HG02798 (cell line): ENCODE data around the gene RSU1.

Experiments used
- ATAC-seq: cut with Tn5 transposase; IDR thresholded peaks from one replicate; pipeline ENCODE4 v1.9.1; 2021; ENCODE audit warnings: mild to moderate bottlenecking; ENCODE audit not compliant: unreplicated experiment, poor library complexity

RSU1 gene

DNA sequence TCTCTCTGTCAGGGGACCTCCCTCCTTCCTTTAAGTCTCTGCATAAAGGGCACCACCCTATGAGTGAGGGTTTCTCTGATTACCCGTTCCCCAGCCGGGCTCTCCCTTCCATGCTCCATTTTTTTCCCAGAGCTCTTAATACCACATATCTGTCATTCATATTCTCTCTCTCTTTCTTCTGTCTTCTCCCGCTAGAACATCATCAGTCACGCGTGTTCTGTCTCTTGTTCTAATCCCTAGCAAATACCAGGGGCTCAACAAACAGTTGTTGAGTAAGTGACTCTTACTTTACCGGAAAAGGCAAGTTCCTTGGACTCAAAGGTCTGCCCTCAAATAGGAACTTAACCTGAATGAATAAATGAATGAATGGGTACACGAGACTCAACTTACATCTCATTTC lies 68.5 kb downstream of the RSU1 start:
- ATAC-seq = no peak

DNA sequence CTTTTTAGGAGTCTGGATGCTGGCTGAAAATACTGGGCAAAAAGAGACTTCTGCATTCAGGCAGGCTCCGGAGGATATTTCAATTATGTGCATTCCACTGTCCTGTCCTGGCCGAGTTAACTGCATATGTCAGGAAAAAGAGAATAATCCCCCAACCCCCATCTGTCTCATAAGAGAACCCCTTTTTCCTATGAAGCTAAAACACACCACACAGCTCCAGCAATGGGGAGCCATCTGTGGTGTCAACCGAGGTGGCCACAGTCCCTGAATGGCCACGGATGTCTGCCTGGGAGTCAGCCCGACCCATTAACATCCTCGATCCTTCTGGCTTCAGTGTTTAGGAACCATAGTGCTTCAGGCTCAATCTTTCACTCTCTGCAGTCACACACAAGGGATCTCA lies 70.4 kb downstream of the RSU1 start:
- ATAC-seq = no peak

DNA sequence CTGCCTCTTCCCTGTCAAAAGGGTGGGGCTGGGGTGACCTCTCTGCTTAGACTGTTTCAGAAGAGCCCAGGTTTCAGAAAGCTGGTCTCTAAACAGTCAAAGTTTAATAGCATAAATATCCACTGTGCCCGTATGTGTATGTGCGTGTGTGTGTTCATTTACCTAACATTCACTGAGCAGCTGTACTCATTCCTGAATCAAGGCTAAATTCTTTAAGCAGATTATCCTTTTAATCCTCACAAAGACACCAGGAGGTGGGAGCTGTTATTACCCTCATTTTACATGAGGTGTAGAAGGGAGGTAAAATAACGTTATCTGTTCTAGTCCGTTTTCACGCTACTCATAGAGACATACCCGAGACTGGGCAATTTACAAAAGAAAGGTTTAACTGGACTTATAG lies 72.2 kb downstream of the RSU1 start:
- no peak for ATAC-seq

DNA sequence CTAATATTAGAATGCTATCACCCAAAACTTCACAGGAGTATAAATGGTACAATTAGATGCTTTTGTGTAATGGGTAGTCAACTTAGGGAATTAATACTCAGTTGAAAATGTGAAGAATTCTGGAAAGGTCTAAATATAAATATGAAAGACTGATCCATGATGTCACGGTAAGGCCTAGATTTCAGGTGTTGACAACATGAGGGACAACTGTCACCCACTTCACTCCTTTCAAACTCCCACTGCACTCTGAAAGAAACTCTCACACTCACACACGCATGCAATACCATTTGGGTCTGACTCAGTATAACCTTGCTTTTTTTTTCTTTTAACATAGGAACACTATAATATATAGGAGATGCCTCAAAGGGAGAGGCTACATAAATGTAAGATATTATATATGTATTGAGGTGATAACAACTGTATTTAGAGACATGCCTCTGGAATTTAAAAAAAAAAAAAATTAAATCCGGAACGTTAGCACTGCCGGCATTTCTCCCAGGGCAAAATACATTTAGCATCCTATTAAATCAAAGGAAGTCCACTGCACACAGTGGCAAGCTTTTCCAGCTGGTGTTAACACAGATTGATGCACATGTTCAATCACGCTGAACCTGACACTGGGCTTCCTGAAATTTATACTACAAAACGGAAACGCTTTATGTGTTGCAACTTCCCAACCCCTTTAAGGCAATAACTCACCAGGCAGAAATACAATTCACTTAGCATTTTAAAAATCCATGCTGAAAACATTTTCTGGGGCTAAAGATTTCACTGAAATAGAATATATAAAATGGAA lies 74.9 kb downstream of the RSU1 start:
- no peak for ATAC-seq

DNA sequence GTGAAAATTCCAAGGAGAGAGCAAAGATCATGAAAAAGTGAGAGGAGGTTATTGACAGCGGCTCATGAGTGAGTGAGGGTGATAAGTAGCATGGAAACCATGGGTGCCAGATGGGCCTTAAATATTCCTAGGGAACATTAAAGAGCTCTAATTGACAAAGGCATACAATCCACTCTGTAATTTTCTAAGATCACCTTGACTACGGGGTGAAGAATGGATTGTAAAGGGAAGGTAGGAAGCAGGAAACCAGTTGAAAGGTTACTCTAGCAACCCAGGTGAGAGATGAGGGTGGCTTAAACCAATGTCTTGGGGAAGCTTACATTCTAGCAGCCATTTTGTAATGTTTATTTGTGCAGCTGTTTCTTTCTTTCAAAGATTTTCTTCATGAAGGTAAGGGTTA lies 75.7 kb downstream of the RSU1 start:
- ATAC-seq = no peak

DNA sequence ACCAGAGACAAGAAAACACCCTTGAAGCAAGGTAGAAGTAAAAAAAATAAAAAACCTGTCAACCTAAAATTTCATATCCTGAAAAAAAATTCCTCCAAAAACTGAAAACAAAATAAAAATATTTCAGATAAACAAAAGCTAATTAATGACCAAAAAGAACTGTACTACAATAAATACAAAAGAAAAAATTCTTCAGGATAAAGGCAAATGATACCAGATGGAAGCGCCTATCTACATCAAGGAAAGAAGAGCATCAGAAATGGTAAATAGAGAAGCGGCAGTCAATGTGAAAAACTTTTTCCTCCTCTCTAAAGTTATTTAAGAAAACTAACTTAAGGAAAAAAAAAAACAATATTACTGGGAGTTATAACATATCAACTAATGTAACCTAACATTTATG lies 79.8 kb downstream of the RSU1 start:
- ATAC-seq = no peak

DNA sequence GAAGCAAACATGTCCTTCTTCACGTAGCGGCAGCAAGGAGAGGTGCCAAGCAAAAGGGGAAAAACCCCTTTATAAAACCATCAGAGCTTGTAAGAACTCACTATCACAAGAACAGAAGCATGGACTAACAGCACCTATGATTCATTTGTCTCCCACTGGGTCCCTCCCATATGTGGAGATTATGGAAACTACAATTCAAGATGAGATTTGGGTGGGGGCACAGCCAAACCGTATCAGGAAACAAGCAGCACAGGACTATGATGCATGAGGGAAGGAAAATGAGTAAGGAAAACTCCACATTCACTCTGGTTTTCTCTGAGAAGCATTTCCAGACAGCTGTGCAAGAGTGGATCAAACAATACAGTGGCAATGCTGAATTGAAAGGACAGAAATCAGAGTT lies 81.6 kb downstream of the RSU1 start:
- ATAC-seq = no peak

DNA sequence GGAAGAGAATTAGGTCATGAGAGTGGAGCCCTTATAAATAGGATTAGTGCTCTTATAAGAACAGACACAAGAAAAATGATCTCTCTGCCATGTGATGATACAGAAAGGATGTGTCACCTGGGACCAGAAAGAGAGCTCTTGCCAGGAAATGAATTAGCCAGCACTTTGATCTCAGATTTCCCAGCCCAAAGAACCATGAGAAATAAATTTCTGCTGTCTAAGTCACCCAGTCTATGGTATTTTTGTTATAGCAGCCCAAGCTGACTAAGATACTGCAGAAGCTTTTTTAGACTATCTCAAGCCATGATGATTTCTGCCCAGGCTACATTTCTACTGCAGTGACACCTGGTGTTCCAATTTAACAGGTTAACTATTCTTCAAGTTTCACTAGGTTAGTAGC lies 84.8 kb downstream of the RSU1 start:
- ATAC-seq = no peak

DNA sequence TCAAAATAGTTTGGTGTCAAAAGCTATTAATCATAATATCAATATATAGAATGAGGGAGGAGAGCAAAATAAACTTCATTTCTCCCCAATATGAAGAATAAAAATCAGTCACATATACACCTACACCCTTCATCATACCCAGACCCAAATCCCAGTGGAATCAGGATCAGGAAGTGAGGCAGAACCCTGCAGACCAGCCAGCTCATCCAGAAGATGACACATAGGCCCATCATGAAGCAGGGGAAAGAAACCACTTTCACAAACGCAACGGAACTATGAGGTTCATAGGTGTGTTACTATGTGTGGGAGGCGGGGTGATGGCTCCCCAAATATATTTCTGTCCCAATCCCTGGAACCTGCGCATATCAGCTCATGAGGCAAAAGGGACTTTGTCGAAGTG lies 89.0 kb downstream of the RSU1 start:
- no peak for ATAC-seq

DNA sequence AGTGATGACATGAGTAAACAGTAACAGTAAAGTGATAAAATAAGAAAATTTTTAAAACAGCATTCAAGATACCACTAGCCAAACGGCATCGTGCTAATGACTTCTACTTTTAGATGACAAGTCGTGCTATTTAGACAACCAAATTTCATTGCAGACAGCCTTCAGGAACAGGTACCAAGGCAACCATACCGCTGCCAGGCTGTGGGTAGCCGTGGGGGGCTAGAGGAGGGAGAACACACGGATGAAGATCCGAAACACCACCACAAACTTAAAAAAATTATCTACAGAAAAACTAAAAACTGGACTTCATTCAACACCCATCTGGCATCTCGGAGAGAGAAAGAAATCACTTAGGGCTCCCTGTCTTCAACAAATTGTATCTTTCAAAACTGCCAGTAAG lies 89.6 kb downstream of the RSU1 start:
- ATAC-seq = no peak

DNA sequence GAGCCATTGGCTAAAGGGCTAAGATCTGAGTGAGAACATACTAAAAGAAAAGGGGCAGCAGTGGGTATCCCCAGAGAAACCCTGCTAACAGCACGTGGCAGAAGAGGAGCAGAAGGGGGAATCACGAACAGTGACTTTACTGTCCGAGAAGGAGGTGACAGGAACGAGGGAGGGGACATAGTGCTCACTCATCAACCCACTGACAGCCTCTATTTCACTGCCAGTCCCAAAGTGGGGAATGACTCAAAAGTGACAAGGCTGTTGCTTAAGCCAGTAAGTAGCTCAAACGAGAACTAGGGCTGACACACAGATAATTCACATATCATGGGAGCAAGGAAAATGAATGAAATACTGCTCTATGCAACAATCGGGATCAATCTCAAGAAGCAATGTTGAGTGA lies 92.7 kb downstream of the RSU1 start:
- ATAC-seq = no peak

DNA sequence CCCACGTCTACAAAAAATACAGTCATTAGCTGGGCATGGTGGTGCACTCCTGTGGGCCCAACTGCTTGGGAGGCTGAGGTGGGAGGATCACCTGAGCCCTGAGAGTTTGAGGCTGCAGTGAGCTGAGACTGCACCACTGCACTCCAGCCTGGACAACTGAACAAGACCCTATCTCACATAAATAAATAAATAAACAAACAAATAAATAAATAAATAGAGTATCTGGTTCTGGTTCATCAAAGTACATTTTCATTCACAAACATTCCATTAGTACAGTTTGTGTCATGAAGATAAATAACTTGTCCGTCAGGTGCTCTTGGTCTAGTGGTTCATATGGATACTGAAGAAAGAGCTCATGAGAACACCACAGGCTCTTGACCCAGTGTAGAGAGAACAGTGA lies 96.4 kb downstream of the RSU1 start:
- no peak for ATAC-seq

DNA sequence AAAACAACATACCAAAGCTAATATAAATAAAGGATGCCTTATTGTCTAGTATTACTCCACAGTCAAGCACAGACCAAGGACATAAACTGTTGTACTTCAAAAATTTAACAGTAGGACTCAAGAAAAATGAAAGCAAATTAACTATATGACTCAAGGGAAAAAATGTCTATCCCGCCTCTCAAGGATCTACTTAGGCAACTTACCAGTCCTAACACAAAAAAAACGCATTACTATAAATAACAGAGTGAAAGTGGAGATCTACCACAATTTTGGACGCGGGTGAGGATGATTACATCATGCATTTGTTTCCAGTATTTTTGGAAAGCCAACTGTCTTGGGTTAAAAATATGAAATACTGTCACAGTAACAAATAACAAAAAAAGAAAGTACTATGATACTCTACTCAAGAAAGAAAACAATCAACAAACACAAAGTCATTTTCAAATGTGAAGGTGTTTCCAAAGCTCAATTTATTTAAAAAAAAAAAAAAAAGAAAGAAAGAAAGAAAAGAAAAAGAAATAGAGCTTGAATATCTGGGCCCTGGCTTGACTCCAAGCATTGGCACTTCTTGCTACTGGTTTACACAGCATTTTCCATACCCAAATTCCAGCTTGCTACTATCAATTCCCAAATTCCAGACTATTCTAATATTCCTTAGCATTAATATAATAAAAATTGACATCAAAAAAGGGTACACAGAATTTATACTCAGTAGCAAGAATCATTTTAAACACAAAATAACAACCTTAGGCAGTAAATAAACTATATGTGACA lies 99.4 kb downstream of the RSU1 start:
- no peak for ATAC-seq

DNA sequence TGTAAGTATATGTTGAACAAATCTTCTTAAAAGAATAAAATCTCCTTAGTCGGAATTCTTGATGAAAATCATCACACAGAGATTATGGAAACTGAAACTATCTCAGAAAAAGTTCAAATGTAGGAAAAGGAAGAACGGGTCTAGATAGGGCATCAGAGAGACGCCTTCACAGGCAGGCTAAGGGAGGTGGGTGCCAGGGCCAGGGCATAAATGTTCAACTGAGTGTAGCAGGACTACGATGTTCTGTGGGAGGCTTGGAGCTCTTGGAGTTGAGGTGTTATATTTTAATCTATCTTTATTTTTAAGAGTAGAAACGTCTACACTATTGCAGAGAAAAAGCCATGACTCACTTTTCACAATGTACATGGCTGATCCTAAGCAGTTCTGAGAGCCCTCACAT lies 101.2 kb downstream of the RSU1 start:
- no peak for ATAC-seq

DNA sequence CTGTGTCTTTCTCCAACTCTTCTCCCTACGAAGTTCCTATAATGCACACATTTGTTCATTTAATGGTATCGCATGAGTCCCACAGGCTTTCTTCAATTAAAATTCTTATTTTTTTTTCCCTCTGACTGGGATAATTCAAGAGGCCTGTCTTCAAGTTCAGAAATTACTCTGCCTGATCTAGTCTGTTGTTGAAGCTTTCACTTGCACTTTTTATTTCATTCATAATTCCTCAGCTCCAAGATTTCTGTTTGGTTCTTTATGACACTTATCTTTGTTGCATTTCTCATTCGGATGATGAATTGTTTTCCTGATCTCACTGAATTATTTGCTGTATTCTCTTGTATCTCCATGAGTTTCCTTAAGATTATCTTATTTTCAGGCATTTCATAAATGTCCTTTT lies 103.9 kb downstream of the RSU1 start:
- no peak for ATAC-seq

DNA sequence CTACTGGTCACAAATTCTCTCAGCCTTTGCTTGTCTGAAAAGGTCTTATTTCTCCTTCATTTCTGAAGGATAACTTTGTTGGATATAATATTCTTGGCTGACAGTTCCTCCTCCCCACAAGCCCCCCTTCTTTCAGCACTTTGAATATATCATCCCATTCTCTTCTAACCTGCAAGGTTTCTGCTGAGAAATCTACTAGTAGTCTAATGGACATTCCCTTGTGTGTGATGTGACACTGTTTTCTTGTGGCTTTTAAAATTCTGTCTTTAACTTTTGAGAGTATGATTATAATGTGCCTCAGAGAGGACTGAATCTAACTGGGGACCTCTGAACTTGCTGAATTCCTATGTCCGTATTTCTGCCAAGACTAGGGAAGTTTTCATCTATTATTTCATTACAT lies 104.3 kb downstream of the RSU1 start:
- ATAC-seq = no peak

DNA sequence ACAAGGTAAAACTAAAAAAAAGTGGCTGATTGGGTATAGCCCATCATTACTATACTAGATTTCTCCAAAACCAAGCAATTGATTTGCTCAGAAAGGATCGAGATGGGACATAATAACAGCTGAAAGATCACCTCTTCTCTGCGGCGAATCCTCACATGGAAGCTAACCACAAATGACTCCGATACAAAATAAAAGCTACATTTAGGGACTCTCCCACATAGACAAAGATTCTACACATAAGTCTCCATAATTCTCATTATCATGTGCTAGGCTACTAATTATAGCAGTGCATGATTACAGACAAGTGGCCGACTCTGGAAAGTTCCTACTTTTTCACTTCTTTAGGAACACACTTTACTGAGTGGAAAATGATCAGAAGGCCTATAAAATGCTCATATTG lies 116.9 kb downstream of the RSU1 start:
- ATAC-seq = no peak

DNA sequence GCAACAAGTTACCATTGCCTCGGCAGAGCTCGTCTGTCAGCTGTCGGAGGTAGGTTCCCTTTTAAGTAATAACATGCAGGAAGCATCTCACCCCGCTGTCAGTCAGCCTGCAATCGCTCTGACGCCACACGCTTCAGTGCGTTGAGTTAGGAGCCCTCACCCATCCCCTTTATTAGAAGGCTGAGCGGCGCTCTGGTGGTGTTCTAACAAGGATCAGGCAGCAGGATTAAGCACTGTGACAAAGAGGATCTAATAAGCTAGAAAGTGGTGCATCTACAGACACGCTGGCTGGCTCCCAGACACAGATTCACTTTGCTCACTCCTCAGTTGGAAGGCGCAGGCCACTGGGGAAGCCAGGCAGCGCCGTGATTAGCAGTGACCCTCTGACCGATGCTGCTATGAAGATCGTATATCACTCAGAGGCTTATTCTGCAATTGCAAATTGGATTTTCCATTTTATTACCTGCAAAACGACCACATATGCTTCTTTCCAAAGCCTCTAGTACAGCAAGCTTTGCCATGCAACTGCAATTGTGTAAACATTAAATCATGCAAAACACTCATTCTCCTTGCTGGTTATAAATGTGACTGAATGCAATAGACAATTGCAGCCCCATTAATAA lies 117.7 kb downstream of the RSU1 start:
- ATAC-seq = no peak

DNA sequence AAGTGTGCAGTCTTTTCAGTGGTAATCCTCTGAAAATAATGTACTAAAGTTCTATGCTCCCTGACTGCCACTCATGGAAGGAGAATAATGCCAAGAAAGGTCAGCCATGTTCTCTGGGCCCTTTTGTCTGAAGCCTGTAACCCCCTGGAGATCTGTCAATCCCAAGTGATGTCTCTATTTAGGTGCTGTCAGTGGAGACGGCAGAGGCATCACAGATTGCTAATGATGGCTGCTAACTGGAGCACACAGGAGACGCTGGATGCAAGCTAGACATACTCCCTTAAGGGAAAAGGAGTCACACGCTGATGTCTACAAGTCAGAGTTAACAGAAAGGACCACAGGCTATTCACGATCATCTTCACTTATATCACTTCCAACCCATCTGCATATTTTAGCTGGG lies 118.8 kb downstream of the RSU1 start:
- ATAC-seq = no peak

DNA sequence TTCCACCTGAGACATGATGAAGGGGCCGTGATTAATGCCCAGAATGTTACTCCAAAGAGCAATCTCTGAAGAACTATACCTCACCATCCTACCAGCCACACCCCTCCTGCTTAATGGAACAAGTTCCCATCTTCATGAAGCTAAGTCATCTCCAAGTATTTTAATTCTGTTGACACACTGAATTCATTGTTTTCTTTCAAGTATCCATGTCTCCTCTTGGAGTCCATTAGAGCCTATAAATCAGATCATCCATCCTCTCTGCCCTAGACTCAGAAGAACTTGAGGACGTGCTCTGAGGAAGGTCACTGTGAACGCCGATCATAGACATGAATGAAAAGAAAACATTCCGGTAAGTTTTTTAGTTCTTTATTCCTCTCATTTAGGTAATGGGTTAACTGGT lies 126.8 kb downstream of the RSU1 start:
- no peak for ATAC-seq

DNA sequence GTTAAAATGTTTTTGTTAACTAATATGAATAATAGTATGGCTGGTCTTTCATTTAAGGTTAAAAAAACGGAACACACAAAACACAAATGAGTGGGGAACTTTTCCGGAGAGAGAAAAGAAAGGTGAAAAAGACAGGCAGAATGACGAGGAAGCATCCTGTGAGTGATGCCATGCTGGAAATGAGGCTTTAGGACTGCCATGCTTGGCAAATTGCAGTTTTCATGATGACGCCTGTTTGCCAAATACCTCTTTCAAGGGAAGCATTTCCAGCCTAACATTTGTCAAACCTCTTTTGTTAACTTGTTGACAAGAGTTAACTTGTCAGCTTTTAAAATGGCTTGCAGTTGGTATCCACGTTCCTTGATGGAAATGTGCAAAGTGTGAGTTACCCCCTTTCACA lies 127.5 kb downstream of the RSU1 start:
- ATAC-seq = no peak

DNA sequence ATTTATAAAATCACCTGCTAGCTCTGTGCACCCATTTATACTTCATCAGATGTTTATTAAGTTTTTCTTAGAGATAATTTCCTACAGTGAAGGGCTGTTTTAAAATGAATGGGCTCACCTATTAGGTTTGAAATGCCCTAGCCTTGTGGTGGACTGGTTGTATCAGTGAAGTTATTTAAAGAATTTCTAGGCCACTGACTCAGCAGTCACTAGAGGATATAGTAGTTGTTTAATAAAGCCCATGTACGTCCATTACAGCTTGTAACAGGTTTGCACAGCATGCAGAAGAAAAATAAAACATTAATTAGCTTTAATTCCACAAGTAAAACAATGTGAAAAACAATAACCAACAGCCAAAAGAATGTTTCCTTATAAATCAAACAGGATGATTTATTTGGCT lies 128.0 kb downstream of the RSU1 start:
- ATAC-seq = no peak
